Heart left ventricle (tissue), 13 donors: ENCODE results near the gene PRSS3.
A peak's percentile ranks its signal among the peaks of the same experiment; 100 is the strongest.

Source experiments
- CTCF ChIP-seq, 12 donors: fragments of 200-600 bp; sonication (generic) in 4 of 12; IDR thresholded peaks; one replicate each; pipeline versions ENCODE4 v1.5.0 to v1.8.0; 2018 to 2022; ENCODE audit warnings: antibody characterized with exemption in 12 of 12, mild to moderate bottlenecking in 5 of 12
- POLR2A ChIP-seq, 2 donors: fragments of 450-650 bp; IDR thresholded peaks; one replicate each; pipeline ENCODE4 v1.6.1; 2017; ENCODE audit warnings: antibody characterized with exemption in 2 of 2, mild to moderate bottlenecking in 2 of 2, moderate library complexity in 2 of 2
- donor health status: ischemic (EF 13 %, LVEDD 7.1; RV severe dilation, severe dysfunction).
- donor health status: DM: no; HTN: yes; CAD: no.
- donor health status: DM: no; HTN: no; CAD: no.
- donor health status: ischemic (EF 25% LVEDD 6.9; RV normal size, moderate dysfunction).
- donor health status: ischemic (EF 25% LVEDD 5.7; RV mildly dilated, moderate dysfunction).
- donor health status: ischemic (EF 35%, LVEDD 5.7; RV mildly dilated, moderate dysfunction).
- donor health status: nonischemic (EF 11% LVEDD 7.7; RV severe dilation, severe dysfunction).
- donor health status: DM: yes; HTN: yes; CAD: no.
- donor health status: PGD.
- donor health status: ischemic (EF 29% LVEDD 5.4; RV normal size, mild dysfunction).
- donor health status: nonischemic (EF 23%, LVEDD 6.1; RV moderate dilation, normal function).

GRCh38 chr9:33813712-33814641, 18.6 kb downstream of the PRSS3 start:
- TF ChIP-seq CTCF (IDR thresholded peaks at IDR 0.05) (peak; percentile 64 to 90 (median 76)), POLR2A (IDR thresholded peaks at IDR 0.05) (no peak)
